Activated naive CD8-positive, alpha-beta T cell treated with anti-CD3 and anti-CD28 coated beads, Interleukin-2, amount 10 ng/mL, durations not matched to agents 7 days and 5 days (primary cell): Measurements from ENCODE around the gene TCEA3. TPM values are rescaled to one million over a fixed set of nuclear protein-coding genes. Genes with fewer than 3 reads are reported as not detected.

Experiments used
- ATAC-seq: fragments of 150-1000 bp; cut with Tn5 transposase; one replicate; pipeline ENCODE4 v1.10.0; 2021; ENCODE audit warnings: low read depth, moderate library complexity
- POLR2A ChIA-PET: fragments of 350-600 bp; sonication (Branson Sonifier 250); formaldehyde crosslinking; loops from one replicate; lab custom pipeline; 2021; ENCODE audit warnings: antibody characterized with exemption; lab: Charles Lee
- DNase-seq: peaks from one replicate; pipeline ENCODE4 v3.0.0; 2021
- H3K27ac Mint-ChIP-seq: one replicate; pipeline ENCODE4 v1.8.0; 2022; ENCODE audit warnings: mild to moderate bottlenecking, mixed read lengths
- H3K27me3 Mint-ChIP-seq: one replicate; pipeline ENCODE4 v1.8.0; 2022; ENCODE audit warnings: mild to moderate bottlenecking, moderate library complexity, mixed read lengths
- H3K36me3 Mint-ChIP-seq: one replicate; pipeline ENCODE4 v1.8.0; 2021; ENCODE audit warnings: mild to moderate bottlenecking, mixed read lengths
- H3K4me1 Mint-ChIP-seq: one replicate; pipeline ENCODE4 v1.8.0; 2021; ENCODE audit warnings: mixed read lengths
- H3K4me3 Mint-ChIP-seq: one replicate; pipeline ENCODE4 v1.8.0; 2022; ENCODE audit warnings: mild to moderate bottlenecking, moderate library complexity, mixed read lengths
- H3K9me3 Mint-ChIP-seq: one replicate; pipeline ENCODE4 v1.8.0; 2021; ENCODE audit warnings: mixed read lengths
- total RNA-seq, 2 experiments: library from RNA; stranded (reverse); gene quantifications; one replicate each; pipeline ENCODE4 v1.2.3, GENCODE V29; 2021

Gene TCEA3
- total RNA-seq, 2 experiments from 2014 or later = 20.4 to 22.6 TPM

DNA sequence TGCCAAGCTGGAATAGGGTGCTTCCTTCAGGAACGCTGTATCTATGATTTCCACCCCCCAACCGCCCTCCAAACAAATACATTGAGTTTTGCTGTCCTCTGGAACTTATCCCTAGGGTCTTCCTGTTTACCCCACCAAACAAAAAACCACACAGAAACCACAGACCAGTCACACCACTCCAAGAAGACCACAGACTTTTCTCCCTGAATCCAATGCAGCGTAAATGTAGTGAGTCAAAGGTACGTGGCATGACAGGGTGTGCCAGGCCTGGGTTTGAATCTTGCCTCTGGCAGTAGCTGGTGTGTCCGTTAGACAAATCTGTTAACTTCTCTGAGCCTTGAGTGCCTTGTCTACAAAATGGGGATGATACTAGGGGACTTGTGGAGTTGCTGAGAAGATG, 31.7 kb upstream of the TCEA3 start:
- H3K9me3 Mint-ChIP-seq = no peaks in the 10 kb centered on the region
- H3K36me3 Mint-ChIP-seq = no peaks in the 10 kb centered on the region
- peaks cover 10% of the 10 kb centered on the region for H3K4me1 Mint-ChIP-seq
- DNase-seq = no peak
- no peak overlapping the region for H3K4me3 Mint-ChIP-seq
- POLR2A ChIA-PET = no interaction called here
- no peak overlapping the region for H3K27ac Mint-ChIP-seq
- ATAC-seq = no peak
- H3K27me3 Mint-ChIP-seq = peaks cover 14% of the 10 kb centered on the region

DNA sequence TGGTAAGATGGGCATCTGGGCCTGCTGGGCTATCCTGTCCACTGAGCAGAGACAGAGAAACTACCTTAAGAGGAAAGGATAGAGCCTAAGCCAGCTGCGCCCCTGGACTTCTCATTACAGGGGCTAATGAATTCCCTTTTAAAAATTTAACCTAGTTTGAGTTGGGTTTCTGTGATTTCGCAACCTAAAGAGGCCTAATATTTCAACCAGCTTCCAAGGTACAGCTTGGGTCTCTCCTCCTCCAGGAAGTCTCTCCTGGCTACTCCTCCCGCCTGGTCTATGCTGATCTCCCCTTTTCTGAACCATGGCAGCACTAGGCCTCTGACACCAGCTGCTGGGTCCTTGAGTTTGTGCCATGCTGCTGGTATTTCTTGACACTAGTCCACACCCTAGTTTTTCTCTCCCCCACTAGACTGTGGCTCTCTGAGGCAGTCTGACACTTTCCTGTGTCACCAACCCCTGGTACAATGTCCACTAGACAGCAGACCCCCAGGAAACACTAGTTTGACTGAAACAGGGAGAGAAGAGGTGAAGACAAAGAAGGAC, 29.0 kb upstream of the TCEA3 start:
- Mint-ChIP-seq H3K27ac (no peak overlapping the region), H3K36me3 (no peaks in the 10 kb centered on the region), H3K9me3 (no peaks in the 10 kb centered on the region), H3K4me1 (peaks cover 10% of the 10 kb centered on the region), H3K4me3 (no peak overlapping the region), H3K27me3 (peaks cover 11% of the 10 kb centered on the region)
- DNase-seq (no peak), ATAC-seq (no peak)
- POLR2A ChIA-PET = no interaction called here

DNA sequence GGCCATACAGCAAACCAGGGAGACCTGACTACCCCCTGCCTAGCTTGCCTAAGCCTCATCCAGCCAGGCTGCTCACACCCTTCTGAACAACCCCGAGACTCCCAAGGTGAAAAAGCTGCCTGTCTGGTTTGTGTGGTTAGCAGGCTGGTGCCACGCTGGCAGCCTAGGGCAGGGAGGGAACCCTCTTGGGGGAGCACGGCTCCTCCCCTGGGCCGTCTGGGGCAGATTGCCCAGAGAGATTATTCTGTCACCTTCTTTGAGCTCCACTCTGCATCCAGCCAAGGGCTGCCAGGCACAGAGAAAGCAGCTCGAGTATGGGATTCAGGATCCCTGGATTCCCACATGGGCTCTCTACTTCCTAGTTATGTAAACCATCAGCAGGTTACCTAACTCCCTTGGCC, 27.5 kb upstream of the TCEA3 start:
- peaks cover 8% of the 10 kb centered on the region for H3K27me3 Mint-ChIP-seq
- POLR2A ChIA-PET = no interaction called here
- DNase-seq (no peak), ATAC-seq (peak; percentile 30)
- no peaks in the 10 kb centered on the region for H3K36me3 Mint-ChIP-seq
- H3K27ac Mint-ChIP-seq = no peak overlapping the region
- no peaks in the 10 kb centered on the region for H3K9me3 Mint-ChIP-seq
- peaks cover 10% of the 10 kb centered on the region for H3K4me1 Mint-ChIP-seq
- H3K4me3 Mint-ChIP-seq = no peak overlapping the region

DNA sequence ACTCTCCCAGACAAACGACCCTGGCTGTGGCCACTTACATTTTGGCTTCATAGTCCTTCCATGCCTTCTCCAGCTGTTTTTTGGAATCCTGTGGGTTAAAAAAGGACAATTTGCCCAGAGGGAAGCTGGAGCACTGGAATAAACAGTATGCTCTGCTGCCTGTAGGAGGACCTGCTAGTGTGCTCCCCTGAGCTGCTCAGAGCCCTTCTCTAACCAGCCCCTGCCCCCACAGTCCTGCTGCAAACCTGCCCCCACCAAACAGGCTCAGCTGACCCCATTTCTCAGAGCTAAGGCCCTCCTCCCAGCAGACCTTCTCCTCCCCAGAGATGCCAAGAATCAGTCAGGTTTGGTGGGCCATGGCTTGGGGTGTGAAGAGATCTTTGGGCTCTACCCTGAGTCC, 26.9 kb upstream of the TCEA3 start:
- no peak for ATAC-seq
- H3K27ac Mint-ChIP-seq = no peak overlapping the region
- no peaks in the 10 kb centered on the region for H3K9me3 Mint-ChIP-seq
- POLR2A ChIA-PET = no interaction called here
- no peak overlapping the region for H3K4me3 Mint-ChIP-seq
- H3K27me3 Mint-ChIP-seq = peaks cover 3% of the 10 kb centered on the region
- no peaks in the 10 kb centered on the region for H3K36me3 Mint-ChIP-seq
- no peak for DNase-seq
- peaks cover 9% of the 10 kb centered on the region for H3K4me1 Mint-ChIP-seq

GRCh38 chr1:23450894-23451293, 26.3 kb upstream of the TCEA3 start:
- no peak for ATAC-seq
- no peak overlapping the region for H3K27ac Mint-ChIP-seq

GRCh38 chr1:23449958-23450357, 25.4 kb upstream of the TCEA3 start:
- no peak overlapping the region for H3K27ac Mint-ChIP-seq
- H3K36me3 Mint-ChIP-seq = no peaks in the 10 kb centered on the region
- H3K27me3 Mint-ChIP-seq = peaks cover 6% of the 10 kb centered on the region
- no peak for ATAC-seq
- H3K4me1 Mint-ChIP-seq = peaks cover 4% of the 10 kb centered on the region
- POLR2A ChIA-PET = no interaction called here
- no peaks in the 10 kb centered on the region for H3K9me3 Mint-ChIP-seq
- no peak for DNase-seq
- H3K4me3 Mint-ChIP-seq = no peak overlapping the region

More at GRCh38 chr1:23450894-23451293, 26.3 kb upstream of the TCEA3 start:
- Mint-ChIP-seq H3K27me3 (no peaks in the 10 kb centered on the region), H3K36me3 (no peaks in the 10 kb centered on the region), H3K4me3 (no peak overlapping the region), H3K4me1 (peaks cover 4% of the 10 kb centered on the region), H3K9me3 (no peaks in the 10 kb centered on the region)
- POLR2A ChIA-PET = no interaction called here
- no peak for DNase-seq

DNA sequence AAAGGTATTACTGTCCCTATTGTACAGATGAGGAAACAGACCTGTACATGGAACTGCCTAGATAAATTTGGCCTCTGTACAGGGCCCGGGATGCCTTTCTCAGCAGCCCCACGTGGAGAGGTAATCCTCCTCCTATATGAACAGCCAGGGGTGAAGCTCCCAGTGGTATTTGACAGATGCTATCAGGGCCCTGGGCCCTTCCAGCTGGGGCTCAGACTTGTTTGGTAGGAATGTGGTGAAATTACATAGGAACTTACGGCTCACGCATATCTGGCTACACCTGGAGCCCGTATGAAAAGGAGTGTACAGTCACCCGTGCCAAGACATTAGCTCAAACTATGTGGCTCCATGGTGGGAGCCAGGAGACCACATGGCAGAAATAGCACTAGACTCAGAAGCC, 24.8 kb upstream of the TCEA3 start:
- POLR2A ChIA-PET = no interaction called here
- Mint-ChIP-seq H3K9me3 (no peaks in the 10 kb centered on the region), H3K27me3 (peaks cover 6% of the 10 kb centered on the region), H3K36me3 (no peaks in the 10 kb centered on the region), H3K4me1 (peaks cover 4% of the 10 kb centered on the region), H3K27ac (no peak overlapping the region), H3K4me3 (no peak overlapping the region)
- DNase-seq = no peak
- ATAC-seq = no peak

DNA sequence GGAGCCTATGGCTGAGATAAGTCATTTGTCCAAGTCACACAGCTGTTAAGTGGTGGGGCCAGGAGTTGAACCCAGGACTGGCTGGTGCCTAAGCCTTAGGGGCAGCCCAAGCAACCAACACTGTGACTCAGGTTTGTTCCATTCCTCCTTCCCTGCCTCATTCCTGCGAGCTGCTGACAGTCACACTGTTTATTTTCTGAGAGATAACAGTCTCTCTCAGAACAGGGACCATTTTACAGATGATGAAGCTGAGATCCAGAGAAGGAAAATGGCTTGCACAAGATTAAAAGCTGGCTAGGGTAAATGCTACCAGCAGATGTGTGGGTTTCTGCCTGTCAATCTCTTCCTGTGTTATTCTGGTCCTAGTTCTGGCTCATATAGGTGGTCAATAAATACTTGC, 24.3 kb upstream of the TCEA3 start:
- no peak overlapping the region for H3K27ac Mint-ChIP-seq
- POLR2A ChIA-PET = no interaction called here
- no peaks in the 10 kb centered on the region for H3K36me3 Mint-ChIP-seq
- H3K4me3 Mint-ChIP-seq = no peak overlapping the region
- DNase-seq = no peak
- H3K9me3 Mint-ChIP-seq = no peaks in the 10 kb centered on the region
- peaks cover 7% of the 10 kb centered on the region for H3K4me1 Mint-ChIP-seq
- no peak for ATAC-seq
- H3K27me3 Mint-ChIP-seq = peaks cover 6% of the 10 kb centered on the region

- DNase-seq (no peak), ATAC-seq (no peak)
- Mint-ChIP-seq H3K27ac (no peak overlapping the region), H3K36me3 (no peaks in the 10 kb centered on the region), H3K9me3 (no peaks in the 10 kb centered on the region), H3K27me3 (peaks cover 6% of the 10 kb centered on the region), H3K4me1 (peaks cover 4% of the 10 kb centered on the region), H3K4me3 (no peak overlapping the region)
- POLR2A ChIA-PET = no interaction called here
Observed at GRCh38 chr1:23446661-23447310, 22.2 kb upstream of the TCEA3 start.

DNA sequence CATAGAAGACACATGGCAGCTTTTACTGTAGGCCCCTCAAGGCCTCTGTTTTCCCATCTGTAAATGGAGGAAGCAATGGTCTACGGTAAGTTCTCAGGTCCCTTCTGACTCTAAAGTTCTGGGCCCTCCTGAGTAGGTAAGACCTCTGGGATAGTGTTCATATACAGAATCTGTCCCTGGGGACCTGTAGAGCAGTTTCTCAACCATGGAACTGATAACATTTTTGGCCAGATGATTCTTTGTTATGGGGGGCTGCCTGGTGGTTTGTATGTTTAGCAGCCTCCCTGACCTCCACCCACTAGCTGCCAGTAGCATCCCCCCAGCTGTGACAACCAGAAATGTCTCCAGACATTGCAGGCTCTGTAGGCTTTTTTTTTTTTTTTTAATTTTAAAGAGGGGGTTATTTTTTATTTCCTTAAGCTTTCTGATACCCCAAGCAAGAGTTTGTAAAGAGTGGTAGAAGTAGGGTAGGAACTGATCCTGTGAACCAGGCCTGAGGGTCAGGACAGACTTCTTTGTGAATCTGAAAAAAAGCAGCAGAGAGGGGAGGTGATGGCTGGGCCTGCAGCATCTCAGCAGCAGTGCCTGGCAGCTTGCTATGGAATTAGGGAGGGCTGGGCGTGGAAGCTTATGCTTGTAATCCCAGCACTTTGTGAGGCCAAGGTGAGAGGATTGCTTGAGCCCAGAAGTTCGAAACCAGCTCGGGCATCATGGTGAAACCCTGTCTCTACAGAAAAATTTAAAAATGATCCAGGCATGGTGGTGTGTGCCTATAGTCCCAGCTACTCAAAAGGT, 20.2 kb upstream of the TCEA3 start:
- H3K4me1 Mint-ChIP-seq = peaks cover 2% of the 10 kb centered on the region
- POLR2A ChIA-PET = no interaction called here
- no peak overlapping the region for H3K4me3 Mint-ChIP-seq
- no peak overlapping the region for H3K27ac Mint-ChIP-seq
- no peaks in the 10 kb centered on the region for H3K36me3 Mint-ChIP-seq
- H3K9me3 Mint-ChIP-seq = no peaks in the 10 kb centered on the region
- ATAC-seq (no peak), DNase-seq (no peak)
- H3K27me3 Mint-ChIP-seq = peaks cover 9% of the 10 kb centered on the region

DNA sequence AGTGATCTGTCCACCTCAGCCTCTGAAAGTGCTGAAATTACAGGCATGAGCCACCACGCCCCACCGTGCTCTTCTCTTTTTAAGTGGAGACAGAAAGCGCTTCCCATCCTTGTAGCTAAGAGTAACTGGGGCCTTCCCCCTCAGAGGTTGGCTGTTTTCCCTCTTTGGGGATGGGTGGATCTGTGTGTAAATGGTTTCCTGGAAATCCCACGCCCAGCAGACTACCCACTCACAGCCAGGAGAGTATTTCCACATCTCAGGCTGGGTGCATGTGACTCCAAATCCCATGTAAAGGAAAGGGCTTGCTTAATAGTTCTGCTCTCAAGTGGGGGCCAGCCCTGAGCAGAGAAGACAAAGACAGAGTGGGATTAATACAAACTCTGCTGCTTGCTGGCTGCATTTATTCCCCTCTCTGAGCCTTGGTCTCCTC, 19.6 kb upstream of the TCEA3 start:
- POLR2A ChIA-PET = no interaction called here
- Mint-ChIP-seq H3K4me3 (no peak overlapping the region), H3K36me3 (no peaks in the 10 kb centered on the region), H3K4me1 (peaks cover 2% of the 10 kb centered on the region), H3K27me3 (peaks cover 12% of the 10 kb centered on the region), H3K27ac (no peak overlapping the region), H3K9me3 (no peaks in the 10 kb centered on the region)
- no peak for ATAC-seq
- DNase-seq = no peak

- DNase-seq (no peak), ATAC-seq (no peak)
- POLR2A ChIA-PET = no interaction called here
- H3K9me3 Mint-ChIP-seq = no peaks in the 10 kb centered on the region
- H3K36me3 Mint-ChIP-seq = no peaks in the 10 kb centered on the region
- peaks cover 17% of the 10 kb centered on the region for H3K27me3 Mint-ChIP-seq
- peaks cover 2% of the 10 kb centered on the region for H3K4me1 Mint-ChIP-seq
- H3K27ac Mint-ChIP-seq = no peak overlapping the region
- H3K4me3 Mint-ChIP-seq = no peak overlapping the region
Observed at GRCh38 chr1:23442751-23443150, 18.2 kb upstream of the TCEA3 start.

- POLR2A ChIA-PET = no interaction called here
- Mint-ChIP-seq H3K36me3 (no peaks in the 10 kb centered on the region), H3K4me1 (peaks cover 2% of the 10 kb centered on the region), H3K4me3 (no peak overlapping the region), H3K27ac (no peak overlapping the region), H3K27me3 (peaks cover 17% of the 10 kb centered on the region), H3K9me3 (no peaks in the 10 kb centered on the region)
- ATAC-seq (no peak), DNase-seq (no peak)
Observed at GRCh38 chr1:23441446-23442148, 17.0 kb upstream of the TCEA3 start.
